Mesendoderm (in vitro differentiated cells): ENCODE data around the gene EYS.
"Not testable (repeated sequence)": the region's sequence is repeated elsewhere in the genome, so short reads cannot be mapped to it uniquely, and the experiment has no call there.

ENCODE experiments used
- DNase-seq: peaks from one replicate; pipeline ENCODE4 v3.0.0; 2013
- H2AK5ac ChIP-seq: 2 replicates; pipeline ENCODE4 v1.6.1; 2013; ENCODE audit warnings: low read length, inconsistent platforms
- H2BK120ac ChIP-seq: 2 replicates; pipeline ENCODE4 v1.6.1; 2013; ENCODE audit warnings: low read depth, mild to moderate bottlenecking, low read length, moderate library complexity, mixed read lengths
- H2BK15ac ChIP-seq: replicated peaks from 2 replicates; pipeline ENCODE4 v1.6.1; 2013; ENCODE audit warnings: low read depth, mild to moderate bottlenecking, moderate library complexity
- H2BK5ac ChIP-seq: 2 replicates; pipeline ENCODE4 v1.6.1; 2013; ENCODE audit warnings: low read length, inconsistent platforms
- H3K18ac ChIP-seq: 2 replicates; pipeline ENCODE4 v1.6.1; 2013; ENCODE audit warnings: mild to moderate bottlenecking, low read length, mixed read lengths
- H3K23ac ChIP-seq: one replicate; pipeline ENCODE4 v1.6.1; 2013; ENCODE audit warnings: low read length
- H3K27ac ChIP-seq: 2 replicates; pipeline ENCODE4 v1.5.1; 2013; ENCODE audit warnings: low read depth, mild to moderate bottlenecking, inconsistent platforms, low read length, moderate library complexity
- H3K27me3 ChIP-seq: 2 replicates; pipeline ENCODE4 v1.6.1; 2013; ENCODE audit warnings: low read length, control low read depth, mild to moderate bottlenecking, inconsistent platforms; ENCODE audit not compliant: insufficient read depth, poor library complexity
- H3K36me3 ChIP-seq: 2 replicates; pipeline ENCODE4 v1.6.1; 2013; ENCODE audit warnings: low read length, inconsistent platforms; ENCODE audit not compliant: control insufficient read depth, insufficient read depth
- H3K4ac ChIP-seq: one replicate; pipeline ENCODE4 v1.6.1; 2013; ENCODE audit warnings: low read depth, mild to moderate bottlenecking, low read length, moderate library complexity
- H3K4me1 ChIP-seq: 2 replicates; pipeline ENCODE4 v1.6.1; 2013; ENCODE audit warnings: low read depth, low read length, inconsistent platforms; ENCODE audit not compliant: control insufficient read depth
- H3K4me2 ChIP-seq: 2 replicates; pipeline ENCODE4 v1.6.1; 2013; ENCODE audit warnings: low read length
- H3K4me3 ChIP-seq: 2 replicates; pipeline ENCODE4 v1.5.1; 2013; ENCODE audit warnings: mild to moderate bottlenecking, low read length
- H3K56ac ChIP-seq: one replicate; pipeline ENCODE4 v1.6.1; 2013; ENCODE audit warnings: low read length
- H3K79me1 ChIP-seq: 2 replicates; pipeline ENCODE4 v1.6.1; 2013; ENCODE audit warnings: low read length, inconsistent platforms
- H3K79me2 ChIP-seq: 2 replicates; pipeline ENCODE4 v1.6.1; 2013; ENCODE audit warnings: mild to moderate bottlenecking, low read length; ENCODE audit not compliant: control insufficient read depth, insufficient read depth
- H3K9ac ChIP-seq: 2 replicates; pipeline ENCODE4 v1.6.1; 2013; ENCODE audit warnings: low read length, inconsistent platforms
- H4K5ac ChIP-seq: one replicate; pipeline ENCODE4 v1.6.1; 2013; ENCODE audit warnings: low read length
- H4K8ac ChIP-seq: one replicate; pipeline ENCODE4 v1.6.1; 2013; ENCODE audit warnings: low read depth, mild to moderate bottlenecking, control low read depth, low read length, moderate library complexity
- WGBS: extraction: QIAGEN DNeasy Blood & Tissue Kit; methylation state at CpG from one replicate; pipeline ENCODE4 v1.1.7; 2013; ENCODE audit warnings: low lambda C conversion rate, missing lambda C conversion rate; ENCODE audit not compliant: insufficient coverage; ENCODE audit errors: extremely low coverage; 5-methylcytosine and 5-hydroxymethylcytosine counted together

The EYS gene

GRCh38 chr6:64254558-64254957 lies 1452.5 kb downstream of the EYS start:
- WGBS, result 100% methylated on average over 1 of the region's 3 CpGs
- Histone ChIP-seq H2BK15ac (no peak overlapping the region), H2BK120ac (no peak overlapping the region), H3K4me3 (no peak overlapping the region), H4K5ac (no peak overlapping the region), H3K56ac (no peak overlapping the region), H3K36me3 (no peaks in the 10 kb centered on the region), H3K18ac (no peak overlapping the region), H3K79me2 (no peaks in the 10 kb centered on the region), H2AK5ac (no peak overlapping the region), H4K8ac (no peak overlapping the region), H2BK5ac (no peak overlapping the region), H3K27me3 (no peaks in the 10 kb centered on the region), H3K4ac (no peak overlapping the region), H3K27ac (no peak overlapping the region), H3K9ac (no peak overlapping the region), H3K23ac (no peak overlapping the region), H3K4me1 (no peaks in the 10 kb centered on the region), H3K4me2 (no peak overlapping the region), H3K79me1 (no peaks in the 10 kb centered on the region)
- DNase-seq, result no peak

GRCh38 chr6:64252256-64252655 lies 1454.8 kb downstream of the EYS start:
- Histone ChIP-seq H3K23ac (no peak overlapping the region), H2AK5ac (no peak overlapping the region), H2BK120ac (no peak overlapping the region), H3K27ac (no peak overlapping the region), H3K56ac (no peak overlapping the region), H4K5ac (no peak overlapping the region), H2BK5ac (no peak overlapping the region), H3K4me1 (no peaks in the 10 kb centered on the region), H4K8ac (no peak overlapping the region), H3K18ac (no peak overlapping the region), H2BK15ac (no peak overlapping the region), H3K4me2 (no peak overlapping the region), H3K36me3 (no peaks in the 10 kb centered on the region), H3K9ac (no peak overlapping the region), H3K79me1 (no peaks in the 10 kb centered on the region), H3K4me3 (no peak overlapping the region), H3K27me3 (no peaks in the 10 kb centered on the region), H3K79me2 (no peaks in the 10 kb centered on the region), H3K4ac (no peak overlapping the region)
- DNase-seq, result no peak
- WGBS, result no CpG with 5 or more reads among the region's 2 CpGs

- H3K27ac ChIP-seq, result no peak overlapping the region
- H3K9ac ChIP-seq, result no peak overlapping the region
- no peak overlapping the region for H2AK5ac ChIP-seq
- no peak overlapping the region for H4K5ac ChIP-seq
- no peaks in the 10 kb centered on the region for H3K79me2 ChIP-seq
- no peak overlapping the region for H3K18ac ChIP-seq
- H3K79me1 ChIP-seq, result no peaks in the 10 kb centered on the region
- H2BK15ac ChIP-seq, result no peak overlapping the region
- H3K4me1 ChIP-seq, result no peaks in the 10 kb centered on the region
- no peak overlapping the region for H3K4ac ChIP-seq
- H2BK5ac ChIP-seq, result no peak overlapping the region
- H3K56ac ChIP-seq, result no peak overlapping the region
- H3K4me3 ChIP-seq, result no peak overlapping the region
- WGBS, result no CpG with 5 or more reads among the region's 3 CpGs
- DNase-seq, result no peak
- no peak overlapping the region for H4K8ac ChIP-seq
- no peaks in the 10 kb centered on the region for H3K27me3 ChIP-seq
- no peak overlapping the region for H3K23ac ChIP-seq
- no peak overlapping the region for H3K4me2 ChIP-seq
- H2BK120ac ChIP-seq, result no peak overlapping the region
- no peaks in the 10 kb centered on the region for H3K36me3 ChIP-seq
Measured at GRCh38 chr6:64250126-64250525, 1456.9 kb downstream of the EYS start.

- Histone ChIP-seq H3K79me1 (no peaks in the 10 kb centered on the region), H3K27ac (no peak overlapping the region), H4K5ac (no peak overlapping the region), H2BK5ac (no peak overlapping the region), H3K27me3 (no peaks in the 10 kb centered on the region), H2AK5ac (no peak overlapping the region), H3K4me1 (no peaks in the 10 kb centered on the region), H3K4me3 (no peak overlapping the region), H2BK120ac (no peak overlapping the region), H2BK15ac (no peak overlapping the region), H3K23ac (no peak overlapping the region), H4K8ac (no peak overlapping the region), H3K9ac (no peak overlapping the region), H3K79me2 (no peaks in the 10 kb centered on the region), H3K4me2 (no peak overlapping the region), H3K56ac (no peak overlapping the region), H3K4ac (no peak overlapping the region), H3K36me3 (no peaks in the 10 kb centered on the region), H3K18ac (no peak overlapping the region)
- DNase-seq, result no peak
- WGBS, result no CpG with 5 or more reads among the region's 1 CpG
Measured at GRCh38 chr6:64249115-64249514, 1457.9 kb downstream of the EYS start.

GRCh38 chr6:64243618-64244017 lies 1463.4 kb downstream of the EYS start:
- Histone ChIP-seq H3K79me1 (no peaks in the 10 kb centered on the region), H3K27ac (no peak overlapping the region), H2AK5ac (no peak overlapping the region), H3K36me3 (no peaks in the 10 kb centered on the region), H3K79me2 (no peaks in the 10 kb centered on the region), H2BK5ac (no peak overlapping the region), H4K5ac (no peak overlapping the region), H3K9ac (no peak overlapping the region), H3K4me3 (no peak overlapping the region), H2BK15ac (no peak overlapping the region), H3K18ac (no peak overlapping the region), H3K23ac (no peak overlapping the region), H2BK120ac (no peak overlapping the region), H3K4me2 (no peak overlapping the region), H3K4ac (no peak overlapping the region), H3K4me1 (no peaks in the 10 kb centered on the region), H4K8ac (no peak overlapping the region), H3K56ac (no peak overlapping the region), H3K27me3 (no peaks in the 10 kb centered on the region)
- DNase-seq, result no peak

- not testable (repeated sequence) for H3K4ac ChIP-seq, DNase-seq, H4K8ac ChIP-seq, H3K27me3 ChIP-seq, H3K27ac ChIP-seq, H2BK120ac ChIP-seq, H3K4me2 ChIP-seq, H3K9ac ChIP-seq, H2BK15ac ChIP-seq, H3K4me1 ChIP-seq, H2BK5ac ChIP-seq, H3K4me3 ChIP-seq, H3K18ac ChIP-seq, H4K5ac ChIP-seq, H3K79me1 ChIP-seq, H3K23ac ChIP-seq, H3K79me2 ChIP-seq, H3K56ac ChIP-seq, H2AK5ac ChIP-seq, H3K36me3 ChIP-seq
- no CpG with 5 or more reads among the region's 2 CpGs for WGBS
Measured at GRCh38 chr6:64238908-64239307, 1468.1 kb downstream of the EYS start.
